Stimulated activated CD8-positive, alpha-beta memory T cell treated with anti-CD3 and anti-CD28 coated beads, Interleukin-12 subunit alpha, Interleukin-12 subunit beta, amount 100 ng/mL, for 4 hours (primary cell): ENCODE measurements around the gene CLDN19.
"Not testable (repeated sequence)": the region's sequence is repeated elsewhere in the genome, so short reads cannot be mapped to it uniquely, and the experiment has no call there.

Experiments used
- DNase-seq: peaks from one replicate; pipeline ENCODE4 v3.0.0-alpha.2; 2020; ENCODE audit warnings: low read depth

The CLDN19 gene

GRCh38 chr1:42737986-42738677 lies 1.9 kb downstream of the CLDN19 start:
- no peak for DNase-seq

- no peak for DNase-seq
Observed at GRCh38 chr1:42737257-42737656, 2.8 kb downstream of the CLDN19 start.

- no peak for DNase-seq
Observed at GRCh38 chr1:42736571-42737200, 3.4 kb downstream of the CLDN19 start.

GRCh38 chr1:42736152-42736551 lies 3.9 kb downstream of the CLDN19 start:
- no peak for DNase-seq

- no peak for DNase-seq
Observed at GRCh38 chr1:42735477-42736105, 4.4 kb downstream of the CLDN19 start.

GRCh38 chr1:42735056-42735455 lies 5.0 kb downstream of the CLDN19 start:
- DNase-seq = no peak

GRCh38 chr1:42734201-42735035 lies 5.6 kb downstream of the CLDN19 start:
- DNase-seq = no peak

GRCh38 chr1:42733415-42734200 lies 6.4 kb downstream of the CLDN19 start:
- DNase-seq = no peak

- DNase-seq = no peak
Observed at GRCh38 chr1:42732126-42732680, 7.8 kb downstream of the CLDN19 start.

- DNase-seq = no peak
Observed at GRCh38 chr1:42731585-42731984, 8.5 kb downstream of the CLDN19 start.

- DNase-seq = peak; percentile 18
Observed at GRCh38 chr1:42730988-42731387, 9.0 kb downstream of the CLDN19 start.

- DNase-seq = no peak
Observed at GRCh38 chr1:42730002-42730401, 10.0 kb downstream of the CLDN19 start.

GRCh38 chr1:42725820-42726219 lies 14.2 kb downstream of the CLDN19 start:
- DNase-seq = not testable (repeated sequence)

- no peak for DNase-seq
Observed at GRCh38 chr1:42723511-42723910, 16.5 kb downstream of the CLDN19 start.

GRCh38 chr1:42722403-42722802 lies 17.6 kb downstream of the CLDN19 start:
- DNase-seq = not testable (repeated sequence)

- no peak for DNase-seq
Observed at GRCh38 chr1:42721926-42722325, 18.1 kb downstream of the CLDN19 start.

- DNase-seq = no peak
Observed at GRCh38 chr1:42720868-42721267, 19.2 kb downstream of the CLDN19 start.

- not testable (repeated sequence) for DNase-seq
Observed at GRCh38 chr1:42714441-42714840, 25.6 kb downstream of the CLDN19 start.

GRCh38 chr1:42713293-42713692 lies 26.7 kb downstream of the CLDN19 start:
- DNase-seq = no peak

- DNase-seq = not testable (repeated sequence)
Observed at GRCh38 chr1:42712808-42713207, 27.2 kb downstream of the CLDN19 start.

GRCh38 chr1:42703888-42704464 lies 36.1 kb downstream of the CLDN19 start:
- DNase-seq = no peak
